ENCODE results near the gene PTPRC. TPM values are rescaled to one million over a fixed set of nuclear protein-coding genes. Genes with fewer than 3 reads are reported as not detected.

Gene PTPRC
- total RNA-seq, 2 donors from 2014 or later, result 27.1 to 86.8 TPM

DNA sequence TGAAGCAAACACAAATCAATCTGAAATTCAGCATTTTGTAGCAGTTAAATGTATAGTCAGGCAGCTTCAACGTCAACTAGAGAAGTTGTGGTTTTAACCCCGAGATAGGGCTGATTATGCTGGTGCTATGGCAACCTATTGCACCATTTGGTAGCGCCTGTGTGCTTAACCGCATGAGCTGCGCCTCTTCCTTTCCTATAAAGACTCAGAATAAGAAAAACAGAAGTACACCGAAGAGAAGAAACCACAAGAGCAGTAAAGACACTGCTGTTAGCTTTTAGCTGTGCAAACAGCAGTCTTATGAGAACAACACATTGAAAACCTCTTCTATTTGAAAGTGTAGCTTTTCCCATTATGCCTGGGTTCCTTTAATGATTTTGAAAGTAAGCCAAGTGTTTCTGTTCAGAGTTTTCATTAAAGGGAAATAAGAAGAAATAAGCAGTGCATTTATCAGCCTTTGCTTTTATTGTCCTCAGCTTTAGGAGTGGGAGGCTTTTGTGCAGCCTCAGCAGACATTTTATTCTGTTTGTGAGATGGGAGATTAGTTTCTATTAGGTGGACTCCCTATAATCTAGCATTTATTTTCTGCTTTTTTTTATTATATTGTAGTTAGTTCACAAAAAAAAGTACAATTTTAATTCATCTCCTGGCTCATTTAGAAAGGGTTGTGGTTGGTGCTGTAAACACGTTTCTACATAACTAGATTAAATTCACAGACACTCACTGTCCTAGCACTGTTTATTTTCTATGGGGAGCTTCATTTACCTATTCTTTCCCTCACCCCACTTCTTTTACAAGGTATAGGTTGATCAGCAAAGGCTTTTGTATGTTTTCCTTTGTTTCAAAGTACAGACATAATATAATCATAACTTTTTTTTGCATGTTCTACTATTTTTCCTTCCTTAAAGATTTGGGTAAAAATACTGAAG is 43.3 kb downstream of the PTPRC start:
- Histone ChIP-seq H3K36me3 (no peaks in the 10 kb centered on the region), H3K27ac (peak overlapping the region in 1 of 2 donors; percentile 29), H3K9me3 (no peaks in the 10 kb centered on the region), H3K4me3 (peak overlapping the region; percentile 21), H3K27me3 (replicated peaks; ENCODE audit: insufficient read depth) (no peaks in the 10 kb centered on the region), H3K4me1 (ENCODE audit: control insufficient read depth in 1 of 2, low read depth in 2 of 2) (peaks cover 0 to 6% of the 10 kb centered on the region in 2 donors)
- TF ChIP-seq, protein P1, sequence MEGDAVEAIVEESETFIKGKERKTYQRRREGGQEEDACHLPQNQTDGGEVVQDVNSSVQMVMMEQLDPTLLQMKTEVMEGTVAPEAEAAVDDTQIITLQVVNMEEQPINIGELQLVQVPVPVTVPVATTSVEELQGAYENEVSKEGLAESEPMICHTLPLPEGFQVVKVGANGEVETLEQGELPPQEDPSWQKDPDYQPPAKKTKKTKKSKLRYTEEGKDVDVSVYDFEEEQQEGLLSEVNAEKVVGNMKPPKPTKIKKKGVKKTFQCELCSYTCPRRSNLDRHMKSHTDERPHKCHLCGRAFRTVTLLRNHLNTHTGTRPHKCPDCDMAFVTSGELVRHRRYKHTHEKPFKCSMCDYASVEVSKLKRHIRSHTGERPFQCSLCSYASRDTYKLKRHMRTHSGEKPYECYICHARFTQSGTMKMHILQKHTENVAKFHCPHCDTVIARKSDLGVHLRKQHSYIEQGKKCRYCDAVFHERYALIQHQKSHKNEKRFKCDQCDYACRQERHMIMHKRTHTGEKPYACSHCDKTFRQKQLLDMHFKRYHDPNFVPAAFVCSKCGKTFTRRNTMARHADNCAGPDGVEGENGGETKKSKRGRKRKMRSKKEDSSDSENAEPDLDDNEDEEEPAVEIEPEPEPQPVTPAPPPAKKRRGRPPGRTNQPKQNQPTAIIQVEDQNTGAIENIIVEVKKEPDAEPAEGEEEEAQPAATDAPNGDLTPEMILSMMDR (IDR thresholded peaks at IDR 0.05), result no peak
- no peak for DNase-seq (ENCODE audit: low spot score)
- no peak for ATAC-seq (ENCODE audit: insufficient number of reproducible peaks, low FRiP score, low read depth)

DNA sequence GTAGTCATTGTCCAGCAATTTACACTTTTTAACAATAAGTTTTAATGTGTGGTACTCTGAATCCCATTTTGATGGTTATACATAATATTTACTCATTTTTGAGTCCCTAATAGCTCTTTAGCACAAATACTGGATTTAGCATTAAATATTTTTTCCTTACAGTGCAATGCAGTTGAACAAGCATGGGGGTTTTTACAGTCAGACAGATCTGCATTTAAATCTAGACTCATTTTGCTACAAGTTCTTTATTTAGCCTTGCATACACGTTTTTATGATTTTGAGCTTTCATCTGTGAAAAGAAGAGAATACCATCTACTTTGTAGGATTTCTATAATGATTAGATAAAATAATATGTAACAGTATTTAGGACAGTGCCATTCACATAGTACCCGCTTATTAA is 44.0 kb downstream of the PTPRC start:
- Histone ChIP-seq H3K27me3 (replicated peaks; ENCODE audit: insufficient read depth) (no peaks in the 10 kb centered on the region), H3K4me1 (ENCODE audit: control insufficient read depth in 1 of 2, low read depth in 2 of 2) (peaks cover 0 to 6% of the 10 kb centered on the region in 2 donors), H3K4me3 (no peak overlapping the region), H3K9me3 (no peaks in the 10 kb centered on the region), H3K27ac (peak overlapping the region in 1 of 2 donors; percentile 29), H3K36me3 (no peaks in the 10 kb centered on the region)
- DNase-seq (ENCODE audit: low spot score), result no peak
- ATAC-seq (ENCODE audit: insufficient number of reproducible peaks, low FRiP score, low read depth), result no peak
- TF ChIP-seq, protein P1 (IDR thresholded peaks at IDR 0.05), result no peak

DNA sequence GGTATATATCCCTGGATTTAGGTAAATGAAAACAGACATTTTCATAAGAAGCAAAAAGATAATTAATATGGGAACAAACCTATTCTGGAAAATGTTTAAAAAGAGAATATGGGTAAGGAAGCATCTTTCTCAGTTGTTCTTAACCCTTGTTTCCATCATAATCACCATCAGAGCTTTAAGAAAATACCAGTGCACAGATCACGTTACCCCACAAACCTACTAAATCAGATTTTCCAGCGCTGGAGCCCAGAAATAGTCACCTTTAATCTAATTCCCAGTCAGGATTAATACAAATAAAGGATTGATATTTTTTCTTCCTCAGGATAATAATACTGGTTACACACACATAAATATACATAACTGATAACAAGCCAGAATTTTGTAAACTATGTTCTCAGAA is 44.6 kb downstream of the PTPRC start:
- H3K4me1 ChIP-seq (ENCODE audit: control insufficient read depth in 1 of 2, low read depth in 2 of 2), result peaks cover 0 to 6% of the 10 kb centered on the region in 2 donors
- TF ChIP-seq, protein P1 (IDR thresholded peaks at IDR 0.05), result no peak
- no peak for ATAC-seq (ENCODE audit: insufficient number of reproducible peaks, low FRiP score, low read depth)
- no peaks in the 10 kb centered on the region for H3K9me3 ChIP-seq
- H3K27ac ChIP-seq, result no peak overlapping the region
- H3K4me3 ChIP-seq, result no peak overlapping the region
- H3K27me3 ChIP-seq (replicated peaks; ENCODE audit: insufficient read depth), result no peaks in the 10 kb centered on the region
- H3K36me3 ChIP-seq, result no peaks in the 10 kb centered on the region
- no peak for DNase-seq (ENCODE audit: low spot score)

DNA sequence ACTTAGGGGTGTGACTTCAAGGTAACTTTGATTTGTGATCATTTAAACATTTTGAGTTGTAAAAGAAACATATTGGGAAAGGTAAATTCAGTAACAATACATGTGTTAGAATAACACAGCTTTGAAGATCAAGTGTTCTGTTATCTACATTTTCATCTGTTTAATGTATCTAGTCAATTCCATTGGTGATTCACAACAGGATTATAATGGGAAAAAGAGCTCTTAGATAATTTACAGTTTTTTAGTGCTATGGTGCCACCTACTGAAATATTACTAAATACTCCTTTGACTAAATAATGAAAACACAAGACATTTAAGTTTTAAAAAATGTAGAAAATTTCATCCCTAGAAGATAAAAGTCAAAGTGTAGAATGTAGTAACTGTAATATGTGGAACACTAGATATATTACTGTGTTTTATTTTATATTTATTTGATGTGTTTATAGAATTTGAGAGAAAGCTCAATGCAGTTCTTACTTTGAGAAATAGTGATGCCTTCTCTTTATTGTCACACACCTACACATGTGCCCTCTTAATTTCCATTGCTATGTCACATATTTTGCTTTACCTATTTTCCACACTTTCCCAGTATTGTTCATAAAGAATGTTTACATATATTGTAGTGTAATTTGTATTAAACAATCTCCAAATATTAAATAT is 47.4 kb downstream of the PTPRC start:
- no peaks in the 10 kb centered on the region for H3K36me3 ChIP-seq
- no peak for ATAC-seq (ENCODE audit: insufficient number of reproducible peaks, low FRiP score, low read depth)
- TF ChIP-seq, protein P1 (IDR thresholded peaks at IDR 0.05), result no peak

DNA sequence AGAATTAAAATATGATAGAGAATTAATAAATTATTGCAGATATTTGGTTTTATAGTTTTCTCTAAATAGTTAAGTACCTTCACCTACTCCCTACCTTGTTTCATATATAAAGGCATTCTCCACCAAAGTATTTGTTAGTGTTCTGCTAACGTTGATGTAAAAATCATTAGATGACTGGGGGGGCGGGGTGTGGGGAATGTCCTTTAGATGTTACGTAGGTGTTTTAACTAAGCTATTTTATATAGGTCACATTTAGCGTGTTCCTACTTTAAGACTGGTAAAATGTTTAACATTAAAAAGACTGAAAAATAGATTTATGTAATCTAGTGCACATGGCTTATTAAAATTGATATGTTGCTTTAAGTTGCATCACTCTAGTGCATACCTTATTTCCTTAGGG is 48.6 kb downstream of the PTPRC start:
- Histone ChIP-seq H3K36me3 (no peaks in the 10 kb centered on the region), H3K27ac (no peak overlapping the region), H3K27me3 (replicated peaks; ENCODE audit: insufficient read depth) (no peaks in the 10 kb centered on the region), H3K4me1 (ENCODE audit: control insufficient read depth in 1 of 2, low read depth in 2 of 2) (peaks cover 0 to 6% of the 10 kb centered on the region in 2 donors), H3K4me3 (no peak overlapping the region), H3K9me3 (no peaks in the 10 kb centered on the region)
- ATAC-seq (ENCODE audit: insufficient number of reproducible peaks, low FRiP score, low read depth) (no peak), DNase-seq (ENCODE audit: low spot score) (no peak)
- TF ChIP-seq, protein P1 (IDR thresholded peaks at IDR 0.05), result no peak

More for the DNA sequence above, 47.4 kb downstream of the PTPRC start:
- H3K4me1 ChIP-seq (ENCODE audit: control insufficient read depth in 1 of 2, low read depth in 2 of 2), result peaks cover 0 to 6% of the 10 kb centered on the region in 2 donors
- no peak overlapping the region for H3K4me3 ChIP-seq
- H3K9me3 ChIP-seq, result no peaks in the 10 kb centered on the region
- no peak overlapping the region for H3K27ac ChIP-seq
- no peaks in the 10 kb centered on the region for H3K27me3 ChIP-seq (replicated peaks; ENCODE audit: insufficient read depth)
- no peak for DNase-seq (ENCODE audit: low spot score)
